HFF-Myc (cell line): ENCODE results near the gene SH3PXD2A.

Experiments used
- DNase-seq: peaks from one replicate; pipeline ENCODE4 v3.0.0-alpha.2; 2011; ENCODE audit warnings: low read depth; ENCODE audit errors: extremely low read depth
- H3K4me3 ChIP-seq: replicated peaks from 2 replicates; pipeline ENCODE4 v1.5.1; 2011; ENCODE audit warnings: low read depth, mild to moderate bottlenecking, control low read depth, low read length
- CTCF ChIP-seq: IDR thresholded peaks from 2 replicates; pipeline ENCODE4 v1.5.1; 2012; ENCODE audit warnings: mild to moderate bottlenecking, low read depth, low read length, control low read depth; ENCODE audit errors: missing control alignments

Gene SH3PXD2A

GRCh38 chr10:103641326-103641725 is 214.1 kb downstream of the SH3PXD2A start:
- no peak overlapping the region for H3K4me3 ChIP-seq
- TF ChIP-seq CTCF: no peak
- DNase-seq: no peak

- DNase-seq: no peak
- H3K4me3 ChIP-seq: no peak overlapping the region
- no peak for TF ChIP-seq CTCF
Observed at GRCh38 chr10:103640436-103641181, 214.8 kb downstream of the SH3PXD2A start.

GRCh38 chr10:103638948-103639347 is 216.4 kb downstream of the SH3PXD2A start:
- no peak for DNase-seq
- TF ChIP-seq CTCF: no peak

GRCh38 chr10:103637927-103638557 is 217.3 kb downstream of the SH3PXD2A start:
- no peak overlapping the region for H3K4me3 ChIP-seq
- TF ChIP-seq CTCF: no peak
- no peak for DNase-seq

More at GRCh38 chr10:103638948-103639347, 216.4 kb downstream of the SH3PXD2A start:
- no peak overlapping the region for H3K4me3 ChIP-seq

- no peak for DNase-seq
- H3K4me3 ChIP-seq: no peak overlapping the region
- TF ChIP-seq CTCF: no peak
Observed at GRCh38 chr10:103637011-103637410, 218.4 kb downstream of the SH3PXD2A start.

GRCh38 chr10:103636492-103636891 is 218.9 kb downstream of the SH3PXD2A start:
- TF ChIP-seq CTCF: no peak
- H3K4me3 ChIP-seq: no peak overlapping the region
- no peak for DNase-seq
